HG02885 (cell line): ENCODE data around the gene MTPN.

Experiments used
- ATAC-seq: cut with Tn5 transposase; IDR thresholded peaks from one replicate; pipeline ENCODE4 v1.9.1; 2021; ENCODE audit warnings: mild to moderate bottlenecking; ENCODE audit not compliant: unreplicated experiment, poor library complexity

The MTPN gene

GRCh38 chr7:135959646-135960363 is 17.4 kb downstream of the MTPN start:
- ATAC-seq, result no peak

DNA sequence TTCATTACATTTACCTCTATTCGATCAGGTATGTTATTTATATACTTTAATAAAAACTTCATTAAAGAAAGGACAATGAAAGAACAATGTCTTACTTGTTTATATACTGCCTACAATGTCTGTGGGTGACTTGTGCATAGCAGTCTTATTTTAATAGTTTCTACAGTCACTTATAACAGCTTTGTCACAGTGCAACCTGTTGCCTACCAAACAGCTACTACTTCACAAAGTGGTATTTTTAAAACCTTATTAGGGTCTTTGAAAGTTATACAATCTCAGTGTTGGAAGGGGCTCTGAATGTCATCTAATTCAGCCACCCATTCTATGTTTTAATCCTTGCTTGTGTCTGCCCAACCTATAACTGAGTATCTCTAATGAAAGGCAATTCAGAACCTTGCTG is 19.0 kb downstream of the MTPN start:
- no peak for ATAC-seq

GRCh38 chr7:135957627-135958026 is 19.5 kb downstream of the MTPN start:
- no peak for ATAC-seq

DNA sequence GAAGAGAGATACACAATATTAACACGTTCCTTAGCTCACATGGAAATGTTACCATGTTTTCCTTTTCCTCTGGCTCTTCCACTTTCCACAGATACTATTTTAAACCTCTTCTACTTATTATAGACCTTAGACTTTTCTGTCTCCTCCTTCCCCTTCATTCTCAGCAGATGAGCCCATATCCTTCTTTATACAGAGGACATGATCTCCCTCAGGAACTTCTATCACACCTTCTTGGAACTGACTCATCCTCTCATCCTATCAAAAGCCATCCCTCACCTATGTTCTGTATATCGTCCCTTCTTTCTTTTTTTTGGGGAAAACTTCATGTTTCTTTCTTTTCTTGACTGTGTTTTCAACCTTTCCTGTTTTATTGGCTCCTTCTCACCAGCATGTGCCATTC is 20.8 kb downstream of the MTPN start:
- ATAC-seq, result no peak

GRCh38 chr7:135950972-135951371 is 26.2 kb downstream of the MTPN start:
- no peak for ATAC-seq

DNA sequence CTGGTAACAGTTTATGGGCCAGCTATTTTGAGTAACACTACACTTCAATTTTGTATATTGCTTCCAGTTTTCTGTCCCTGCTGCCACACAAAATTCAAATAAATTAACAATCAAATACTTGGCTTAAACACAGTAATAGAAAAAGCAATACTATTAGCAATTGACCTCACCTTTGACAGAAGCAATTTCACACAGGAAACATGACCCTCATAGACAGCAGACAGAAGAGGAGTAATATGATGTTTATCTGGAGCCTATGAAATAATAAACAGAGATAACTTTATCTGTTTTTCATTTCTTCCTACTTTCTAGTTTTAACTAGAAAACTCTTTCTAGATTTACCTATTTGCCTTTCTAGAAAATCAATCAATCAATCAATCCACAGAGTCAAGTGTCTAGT is 26.7 kb downstream of the MTPN start:
- ATAC-seq, result no peak

DNA sequence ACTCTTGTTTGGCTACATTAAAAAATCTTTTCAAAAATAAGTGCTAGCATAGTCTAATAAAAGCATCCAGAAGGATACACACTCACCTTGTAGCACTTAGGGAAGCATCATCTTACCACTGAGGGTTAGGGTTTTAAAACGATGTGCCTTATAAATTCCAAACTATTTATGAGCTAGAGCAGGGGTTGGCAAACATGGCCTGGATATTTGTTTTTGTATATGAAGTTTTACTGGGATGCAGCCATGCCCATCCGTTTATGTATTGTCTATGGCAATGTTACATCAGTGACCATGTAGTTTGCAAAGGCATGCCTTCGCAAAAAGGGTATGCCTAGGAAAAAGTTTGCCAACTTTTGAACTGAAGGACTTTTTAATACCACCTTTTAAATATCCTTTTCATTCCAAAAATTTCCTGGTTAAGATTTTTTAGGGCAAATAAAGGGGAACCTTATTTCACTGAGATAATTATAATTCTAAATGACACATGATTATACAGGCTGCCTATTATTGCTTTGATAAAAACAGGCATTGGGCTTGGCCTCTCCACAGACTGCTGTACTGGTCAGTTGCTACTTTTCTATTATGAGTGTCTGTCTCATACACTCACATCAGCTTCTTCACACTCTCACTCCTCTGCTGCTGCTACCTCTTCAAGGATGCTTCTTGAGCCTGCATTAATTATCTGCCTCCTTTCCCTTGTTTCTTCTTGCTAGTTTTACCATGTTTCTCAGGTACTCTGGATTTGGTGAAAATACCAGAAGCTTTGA is 30.7 kb downstream of the MTPN start:
- ATAC-seq, result no peak

- ATAC-seq, result no peak
These were observed 32.4 kb downstream of the MTPN start for GRCh38 chr7:135944753-135945152.

- no peak for ATAC-seq
These were observed 33.9 kb downstream of the MTPN start for GRCh38 chr7:135943134-135943879.

GRCh38 chr7:135942614-135943013 is 34.5 kb downstream of the MTPN start:
- peak; percentile 90 for ATAC-seq

GRCh38 chr7:135940077-135941075 is 36.8 kb downstream of the MTPN start:
- no peak for ATAC-seq

DNA sequence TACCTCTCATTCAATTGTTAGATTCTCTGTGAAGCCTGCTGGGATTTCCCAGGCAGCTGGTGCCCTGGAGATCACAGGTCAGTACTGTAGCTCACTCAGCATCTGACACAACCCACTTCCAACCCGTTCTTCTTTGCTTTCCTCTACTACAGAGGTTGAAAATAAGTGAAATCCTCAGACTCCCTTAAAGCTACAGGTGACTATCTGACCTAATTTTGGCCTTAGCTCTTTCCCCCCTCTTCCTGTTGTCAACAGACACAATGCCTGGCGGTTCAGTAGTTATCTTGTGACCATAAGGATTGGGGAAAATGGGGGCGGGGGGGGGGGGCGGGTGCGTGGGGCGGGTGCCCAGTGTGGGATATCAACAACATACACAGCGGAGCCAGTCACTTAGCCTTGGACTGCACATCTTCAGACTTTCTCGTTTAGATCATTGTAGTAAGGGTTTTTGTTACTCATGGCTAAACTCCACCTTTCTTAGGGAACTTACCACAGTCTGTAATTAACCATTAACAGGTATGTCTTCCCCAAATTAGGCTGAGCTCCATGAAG is 37.8 kb downstream of the MTPN start:
- no peak for ATAC-seq

- ATAC-seq, result peak; percentile 60
These were observed 38.6 kb downstream of the MTPN start for GRCh38 chr7:135938563-135938962.

- no peak for ATAC-seq
These were observed 39.1 kb downstream of the MTPN start for GRCh38 chr7:135938086-135938485.

- no peak for ATAC-seq
These were observed 40.5 kb downstream of the MTPN start for GRCh38 chr7:135936497-135937217.

DNA sequence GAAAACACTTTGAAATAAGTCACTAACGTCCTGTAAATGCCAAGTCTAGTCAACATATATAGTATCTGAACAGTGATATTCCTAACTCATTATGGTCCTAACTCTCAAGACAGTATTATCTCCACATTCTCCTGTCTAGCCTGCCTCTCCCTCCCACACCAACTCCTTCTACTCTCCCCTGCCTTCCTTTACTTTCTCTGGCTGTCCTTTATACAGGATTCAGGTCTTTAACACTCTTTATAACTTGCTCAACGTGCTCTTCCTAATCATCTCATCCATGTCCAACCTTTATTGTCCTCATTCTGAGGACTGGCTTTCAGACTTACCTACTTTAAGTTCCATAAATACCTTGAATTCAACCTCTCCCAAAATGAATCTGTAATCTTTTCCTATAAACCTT is 42.5 kb downstream of the MTPN start:
- ATAC-seq, result no peak

DNA sequence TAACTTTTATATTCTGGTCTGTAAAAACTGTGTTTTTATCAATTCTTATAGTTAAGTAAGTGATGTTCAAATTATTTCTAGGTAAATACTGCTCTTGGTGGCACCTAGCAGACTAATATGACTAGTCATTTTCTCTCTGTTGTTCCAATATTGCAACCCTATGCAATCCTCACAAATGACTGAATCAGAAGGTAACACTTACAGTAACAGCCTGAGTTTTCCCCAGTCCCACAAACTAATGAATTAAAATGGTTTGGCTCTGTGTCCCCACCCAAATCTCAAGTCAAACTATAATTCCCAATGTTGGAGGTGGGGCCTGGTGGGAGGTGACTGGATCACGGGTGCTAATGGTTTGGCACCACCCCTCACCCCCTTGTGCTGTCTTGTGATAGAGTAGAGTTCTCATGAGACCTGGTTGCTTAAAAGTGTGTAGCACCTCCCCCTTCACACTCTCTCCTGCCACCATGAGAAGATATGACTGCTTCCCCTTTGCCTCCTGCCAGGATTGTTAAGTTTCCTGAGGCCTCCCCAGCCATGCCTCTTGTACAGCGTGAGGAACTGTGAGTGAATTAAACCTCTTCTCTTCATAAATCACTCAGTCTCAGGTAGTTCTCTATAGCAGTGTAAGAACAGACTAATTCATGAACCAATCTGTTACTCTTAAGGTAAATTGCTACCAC is 43.5 kb downstream of the MTPN start:
- no peak for ATAC-seq

- ATAC-seq, result no peak
These were observed 45.0 kb downstream of the MTPN start for GRCh38 chr7:135932131-135932530.
